Activated naive CD8-positive, alpha-beta T cell (primary cell): ENCODE data around the gene PMS1.
"Not testable (repeated sequence)": the region's sequence is repeated elsewhere in the genome, so short reads cannot be mapped to it uniquely, and the experiment has no call there.

Experiments
- H3K27ac Mint-ChIP-seq: one replicate; pipeline ENCODE4 v1.8.0; 2021; ENCODE audit warnings: mixed read lengths
- H3K27me3 Mint-ChIP-seq: one replicate; pipeline ENCODE4 v1.8.0; 2021; ENCODE audit warnings: mixed read lengths
- H3K36me3 Mint-ChIP-seq: one replicate; pipeline ENCODE4 v1.8.0; 2021; ENCODE audit warnings: mixed read lengths
- H3K4me1 Mint-ChIP-seq: one replicate; pipeline ENCODE4 v1.8.0; 2021; ENCODE audit warnings: low read depth, mixed read lengths
- H3K4me3 Mint-ChIP-seq: one replicate; pipeline ENCODE4 v1.8.0; 2021; ENCODE audit warnings: mild to moderate bottlenecking, mixed read lengths
- H3K9me3 Mint-ChIP-seq: one replicate; pipeline ENCODE4 v1.8.0; 2021; ENCODE audit warnings: low read depth, mixed read lengths

The PMS1 gene

DNA sequence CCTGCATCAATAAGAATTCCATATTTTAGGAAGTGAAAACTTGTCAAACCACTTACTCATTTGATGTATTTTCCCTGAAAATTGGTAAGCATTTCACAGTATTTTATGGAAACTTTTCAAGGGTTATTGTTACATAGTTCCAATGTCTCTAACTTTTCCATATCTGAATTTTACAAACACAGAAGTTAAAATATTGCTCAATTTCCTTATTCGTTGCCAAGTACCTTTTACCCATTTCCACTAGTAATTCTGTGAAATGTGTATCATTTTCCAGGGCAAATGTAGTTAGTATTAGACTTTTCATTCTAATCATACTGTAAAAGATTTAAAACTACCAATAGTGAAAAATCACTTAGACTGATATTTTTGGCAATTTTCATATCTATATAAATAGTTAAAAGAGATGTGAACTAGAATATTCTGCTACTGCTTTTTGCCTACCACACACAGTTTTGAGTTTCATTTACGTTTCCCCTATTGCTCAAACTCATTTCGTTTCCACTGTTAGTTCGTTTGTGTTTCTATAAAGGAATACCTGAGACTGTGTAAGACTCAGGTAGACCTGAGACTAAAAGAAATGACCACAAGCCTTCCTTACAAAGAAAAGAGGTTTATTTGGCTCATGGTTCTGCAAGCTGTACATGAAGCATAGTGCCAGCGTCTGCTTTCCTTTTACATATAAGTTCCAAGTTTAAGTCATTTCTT is 86.3 kb downstream of the PMS1 start:
- H3K4me3 Mint-ChIP-seq = no peak overlapping the region
- H3K36me3 Mint-ChIP-seq = peaks cover 24% of the 10 kb centered on the region

DNA sequence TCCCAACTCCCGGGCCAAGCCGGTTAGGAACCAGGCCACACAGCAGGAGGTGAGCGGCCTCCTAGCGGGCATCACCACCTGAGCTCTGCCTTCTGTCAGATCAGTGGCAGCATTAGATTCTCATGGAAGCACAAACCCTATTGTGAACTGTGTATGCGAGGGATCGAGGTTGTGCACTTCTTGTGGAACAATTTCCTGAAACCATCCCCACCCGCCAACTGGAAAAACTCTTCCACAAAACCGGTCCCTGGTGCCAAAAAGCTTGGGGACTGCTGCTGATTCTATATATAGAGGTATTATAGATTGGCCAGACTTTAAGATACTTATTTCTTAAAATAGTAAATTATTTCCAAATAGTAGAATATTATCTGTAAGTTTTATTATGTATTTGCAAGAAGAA is 89.4 kb downstream of the PMS1 start:
- peaks cover 29% of the 10 kb centered on the region for H3K36me3 Mint-ChIP-seq
- H3K27ac Mint-ChIP-seq = no peak overlapping the region
- peaks cover 3% of the 10 kb centered on the region for H3K9me3 Mint-ChIP-seq
- no peak overlapping the region for H3K4me3 Mint-ChIP-seq
- peaks cover 13% of the 10 kb centered on the region for H3K4me1 Mint-ChIP-seq
- no peaks in the 10 kb centered on the region for H3K27me3 Mint-ChIP-seq

More for the DNA sequence above, 86.3 kb downstream of the PMS1 start:
- H3K4me1 Mint-ChIP-seq = peaks cover 13% of the 10 kb centered on the region
- peaks cover 3% of the 10 kb centered on the region for H3K9me3 Mint-ChIP-seq
- no peak overlapping the region for H3K27ac Mint-ChIP-seq
- no peaks in the 10 kb centered on the region for H3K27me3 Mint-ChIP-seq

DNA sequence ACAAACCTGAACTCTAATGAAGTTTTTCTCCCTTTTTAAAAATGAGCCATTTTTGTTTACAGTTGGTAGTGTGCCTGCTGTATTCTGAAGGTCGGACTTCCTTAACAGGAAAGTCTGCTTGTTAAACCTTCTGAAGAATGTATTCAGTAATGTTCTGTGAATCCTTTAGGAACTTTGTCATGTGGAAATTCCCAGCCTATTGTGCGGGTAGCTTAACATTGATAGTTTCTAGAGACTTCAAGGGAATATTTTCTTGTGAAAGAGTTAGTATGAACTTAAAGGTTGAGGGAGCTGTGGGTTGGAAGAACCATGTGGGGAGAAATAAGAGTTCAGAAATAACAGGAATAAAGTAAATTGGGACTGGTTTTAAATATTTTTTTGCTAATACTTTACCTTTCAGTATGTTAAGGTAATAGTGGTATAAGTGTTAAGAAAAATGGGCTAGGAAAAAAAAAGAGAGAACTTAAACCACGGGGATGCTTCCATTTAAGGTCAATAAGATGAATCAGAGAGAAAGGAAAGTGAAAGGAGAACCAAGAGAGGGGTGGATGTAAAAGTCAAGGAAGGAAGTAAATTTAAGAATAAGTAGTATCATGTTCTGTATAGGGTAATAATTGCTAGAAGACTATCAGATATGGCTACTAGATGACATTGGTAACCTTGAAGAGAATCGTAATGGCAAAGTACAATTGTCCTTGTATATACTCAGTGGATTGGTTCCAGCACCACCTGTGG is 90.5 kb downstream of the PMS1 start:
- Mint-ChIP-seq H3K27me3 (no peaks in the 10 kb centered on the region), H3K4me1 (peaks cover 13% of the 10 kb centered on the region), H3K4me3 (no peak overlapping the region), H3K9me3 (peaks cover 3% of the 10 kb centered on the region), H3K36me3 (peaks cover 29% of the 10 kb centered on the region), H3K27ac (no peak overlapping the region)

DNA sequence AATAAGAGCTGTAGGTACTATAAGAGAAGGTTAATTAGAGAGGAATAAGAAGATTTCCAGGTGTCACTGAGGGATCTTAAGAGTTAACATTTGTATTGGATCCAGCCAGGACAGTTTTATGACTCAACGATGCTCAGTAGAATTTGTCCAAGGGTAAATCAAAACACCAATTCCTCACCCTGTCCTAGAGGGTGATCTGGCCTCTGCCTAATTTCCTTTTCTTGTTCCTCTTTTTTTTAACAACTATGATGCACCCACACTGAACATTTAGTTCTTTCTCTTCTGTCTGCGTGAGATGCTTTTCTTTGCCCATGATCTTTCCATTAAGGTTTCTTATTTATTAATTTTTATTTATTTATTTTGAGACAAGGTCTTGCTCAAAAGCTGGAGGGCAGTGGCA is 92.0 kb downstream of the PMS1 start:
- H3K27me3 Mint-ChIP-seq = no peaks in the 10 kb centered on the region
- H3K27ac Mint-ChIP-seq = no peak overlapping the region

DNA sequence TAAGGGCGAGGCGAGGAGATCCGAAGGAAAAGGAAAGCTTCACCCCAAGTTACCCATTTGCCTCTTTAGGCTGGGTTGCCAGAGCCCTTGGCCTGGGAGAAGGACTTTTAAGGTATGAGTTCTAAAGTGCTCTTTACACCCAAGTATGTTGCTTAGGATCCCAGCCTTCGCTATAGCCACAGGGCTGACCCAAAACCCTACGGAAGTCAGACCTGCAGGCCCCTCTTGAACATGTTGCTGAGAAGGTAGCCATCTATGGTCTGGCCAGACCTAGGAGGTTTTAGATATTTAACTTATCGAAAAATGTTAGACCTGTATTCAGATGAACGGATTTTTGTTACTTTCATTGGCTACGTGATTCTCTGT is 95.4 kb downstream of the PMS1 start:
- peaks cover 19% of the 10 kb centered on the region for H3K36me3 Mint-ChIP-seq
- H3K4me1 Mint-ChIP-seq = peaks cover 7% of the 10 kb centered on the region
- H3K27me3 Mint-ChIP-seq = no peaks in the 10 kb centered on the region
- H3K27ac Mint-ChIP-seq = no peak overlapping the region
- no peak overlapping the region for H3K4me3 Mint-ChIP-seq
- peaks cover 3% of the 10 kb centered on the region for H3K9me3 Mint-ChIP-seq

More for the DNA sequence above, 92.0 kb downstream of the PMS1 start:
- Mint-ChIP-seq H3K4me3 (no peak overlapping the region), H3K4me1 (peaks cover 13% of the 10 kb centered on the region), H3K36me3 (peaks cover 27% of the 10 kb centered on the region), H3K9me3 (peaks cover 3% of the 10 kb centered on the region)

DNA sequence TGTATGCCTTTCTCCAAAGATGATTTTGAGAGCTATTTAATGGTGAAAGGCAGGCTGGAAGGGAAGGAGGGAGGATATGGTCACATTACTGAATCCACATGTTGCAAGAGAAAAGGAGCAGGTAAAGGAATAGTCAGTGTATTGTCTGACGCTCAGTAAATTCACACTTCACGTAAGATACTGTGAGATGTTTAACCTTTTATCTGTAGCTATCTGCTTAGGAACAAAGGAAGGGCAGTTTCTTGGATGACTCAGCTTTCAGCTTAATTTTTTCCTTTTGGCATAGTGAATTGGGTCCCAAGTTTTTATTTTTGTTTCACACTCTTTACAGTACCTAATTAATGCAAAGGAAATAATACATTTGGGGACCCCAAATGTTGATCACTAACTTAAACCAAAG is 96.2 kb downstream of the PMS1 start:
- no peaks in the 10 kb centered on the region for H3K27me3 Mint-ChIP-seq
- H3K9me3 Mint-ChIP-seq = peaks cover under 1% of the 10 kb centered on the region
- no peak overlapping the region for H3K27ac Mint-ChIP-seq
- peaks cover under 1% of the 10 kb centered on the region for H3K4me1 Mint-ChIP-seq
- no peak overlapping the region for H3K4me3 Mint-ChIP-seq
- H3K36me3 Mint-ChIP-seq = peaks cover 11% of the 10 kb centered on the region

DNA sequence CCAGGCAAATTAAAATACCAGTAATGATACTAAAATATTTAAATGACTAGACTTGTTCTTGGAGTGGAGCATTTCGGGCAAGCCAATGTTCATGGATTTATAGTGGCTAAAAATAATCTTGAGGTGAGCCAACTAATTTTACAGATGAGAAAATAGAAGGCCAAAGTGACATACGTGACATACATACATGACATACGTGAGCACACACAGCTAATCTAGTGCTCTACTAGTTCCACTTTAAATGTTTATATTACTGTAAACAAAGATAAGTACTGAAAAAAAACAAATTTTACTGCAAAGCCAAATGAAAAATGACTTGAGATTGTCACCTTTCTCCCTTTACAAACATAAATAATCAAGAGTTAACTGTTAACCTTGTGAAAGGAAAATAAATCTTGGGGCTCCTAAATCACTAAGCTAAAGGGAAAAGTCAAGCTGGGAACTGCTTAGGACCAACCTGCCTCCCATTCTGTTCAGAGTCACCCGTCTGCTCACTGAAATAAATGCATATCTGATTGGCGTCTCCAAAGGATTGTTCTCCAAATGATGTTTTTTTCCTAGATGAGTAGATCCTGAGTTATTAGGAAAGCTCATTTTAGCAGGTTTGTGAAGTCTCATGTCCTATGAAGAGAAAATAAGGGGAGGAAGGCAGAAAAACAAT is 96.7 kb downstream of the PMS1 start:
- Mint-ChIP-seq H3K36me3 (peaks cover 10% of the 10 kb centered on the region), H3K4me3 (no peak overlapping the region), H3K4me1 (no peaks in the 10 kb centered on the region), H3K27ac (no peak overlapping the region), H3K27me3 (no peaks in the 10 kb centered on the region), H3K9me3 (no peaks in the 10 kb centered on the region)

DNA sequence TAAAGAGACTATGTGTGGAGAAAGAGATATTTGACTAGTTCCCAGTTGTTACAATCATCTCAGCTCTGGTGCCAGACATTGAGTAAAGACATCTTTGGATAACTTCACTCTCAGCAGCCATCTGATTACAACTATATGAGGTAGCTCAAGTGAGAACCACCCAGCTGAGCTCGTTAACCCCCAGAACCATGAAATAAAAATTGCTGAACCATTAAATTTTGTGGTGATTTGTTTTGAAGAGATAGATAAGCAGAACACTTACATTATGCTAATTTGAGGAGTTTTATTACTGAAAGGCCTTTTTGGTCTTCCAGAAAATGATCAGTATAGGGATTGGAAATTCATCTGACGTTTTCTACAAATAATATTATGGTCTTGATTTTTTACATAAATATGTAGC is 101.1 kb downstream of the PMS1 start:
- peaks cover 8% of the 10 kb centered on the region for H3K27me3 Mint-ChIP-seq
- peaks cover 4% of the 10 kb centered on the region for H3K9me3 Mint-ChIP-seq
- no peaks in the 10 kb centered on the region for H3K4me1 Mint-ChIP-seq
- no peak overlapping the region for H3K27ac Mint-ChIP-seq
- H3K4me3 Mint-ChIP-seq = no peak overlapping the region
- H3K36me3 Mint-ChIP-seq = peaks cover 3% of the 10 kb centered on the region

DNA sequence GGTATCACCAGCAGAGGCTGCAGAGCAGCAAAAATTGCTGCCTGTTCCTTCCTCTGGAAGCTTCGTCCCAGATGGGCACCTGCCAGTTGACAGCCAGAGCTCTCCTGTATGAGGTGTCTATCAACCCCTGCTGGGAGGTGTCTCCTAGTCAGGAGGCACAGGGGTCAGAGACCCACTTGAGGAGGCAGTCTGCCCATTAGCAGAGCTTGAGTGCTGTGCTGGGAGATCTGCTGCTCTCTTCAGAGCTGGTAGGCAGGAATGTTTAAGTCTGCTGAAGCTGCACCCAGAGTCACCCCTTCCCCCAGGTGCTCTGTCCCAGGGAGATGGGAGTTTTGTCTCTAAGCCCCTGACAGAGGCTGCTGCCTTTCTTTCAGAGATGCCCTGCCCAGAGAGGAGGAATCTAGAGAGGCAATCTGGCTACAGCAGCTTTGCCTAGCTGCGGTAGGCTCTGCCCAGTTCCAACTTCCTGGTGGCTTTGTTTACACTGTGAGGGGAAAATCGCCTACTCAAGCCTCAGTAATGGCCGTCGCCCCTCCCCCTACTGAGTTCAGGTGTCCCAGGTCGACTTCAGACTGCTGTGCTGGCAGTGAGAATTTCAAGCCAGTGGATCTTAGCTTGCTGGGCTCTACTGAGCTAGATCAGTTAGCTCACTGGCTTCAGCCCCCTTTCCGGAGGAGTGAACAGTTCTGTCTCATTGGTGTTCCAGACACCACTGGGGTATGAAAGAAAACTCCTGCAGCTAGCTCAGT is 108.5 kb downstream of the PMS1 start:
- H3K4me1 Mint-ChIP-seq, H3K27me3 Mint-ChIP-seq, H3K27ac Mint-ChIP-seq, H3K9me3 Mint-ChIP-seq, H3K36me3 Mint-ChIP-seq, H3K4me3 Mint-ChIP-seq: not testable (repeated sequence)

DNA sequence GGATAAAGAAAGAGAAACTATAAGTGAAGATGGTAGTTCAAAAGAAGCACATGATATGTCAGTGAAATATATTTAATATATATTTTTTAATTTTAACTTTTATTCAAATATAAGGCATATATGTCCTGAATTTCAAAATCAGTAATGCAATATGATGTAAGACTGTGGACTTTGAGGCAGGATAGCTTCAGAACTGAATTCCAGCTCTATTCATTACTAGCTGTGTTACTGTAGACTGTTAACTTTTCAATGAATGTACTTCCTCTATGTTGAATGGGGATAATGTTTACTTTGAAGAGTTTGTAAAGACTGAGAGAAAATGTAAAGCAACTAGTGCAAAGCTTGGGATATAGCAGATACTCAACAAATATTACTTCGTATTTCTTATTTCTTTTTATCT is 112.6 kb downstream of the PMS1 start:
- no peak overlapping the region for H3K27ac Mint-ChIP-seq
- no peak overlapping the region for H3K4me3 Mint-ChIP-seq
- H3K36me3 Mint-ChIP-seq = no peaks in the 10 kb centered on the region
- no peaks in the 10 kb centered on the region for H3K9me3 Mint-ChIP-seq
- peaks cover 1% of the 10 kb centered on the region for H3K27me3 Mint-ChIP-seq
- no peaks in the 10 kb centered on the region for H3K4me1 Mint-ChIP-seq

DNA sequence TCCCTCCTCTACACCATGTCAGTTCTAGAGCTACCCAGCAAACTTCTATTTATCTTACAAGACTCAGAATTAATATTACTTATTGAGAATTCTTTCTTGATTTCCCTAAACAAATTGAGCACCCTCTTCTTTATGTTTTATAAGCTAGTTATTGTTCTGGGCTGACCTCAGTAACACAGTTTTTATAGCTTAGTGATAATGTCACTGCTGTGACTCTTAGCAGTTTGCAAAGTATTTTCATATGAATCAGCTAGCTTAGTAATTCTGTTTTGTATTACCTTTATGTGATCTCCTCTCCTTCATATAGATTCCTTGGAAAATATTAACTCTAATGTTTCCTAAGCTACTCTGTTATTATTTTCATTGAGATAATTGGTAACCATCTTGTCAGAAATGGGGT is 114.9 kb downstream of the PMS1 start:
- Mint-ChIP-seq H3K4me1 (no peaks in the 10 kb centered on the region), H3K9me3 (no peaks in the 10 kb centered on the region), H3K4me3 (no peak overlapping the region), H3K27ac (no peak overlapping the region), H3K36me3 (no peaks in the 10 kb centered on the region), H3K27me3 (peaks cover 1% of the 10 kb centered on the region)

DNA sequence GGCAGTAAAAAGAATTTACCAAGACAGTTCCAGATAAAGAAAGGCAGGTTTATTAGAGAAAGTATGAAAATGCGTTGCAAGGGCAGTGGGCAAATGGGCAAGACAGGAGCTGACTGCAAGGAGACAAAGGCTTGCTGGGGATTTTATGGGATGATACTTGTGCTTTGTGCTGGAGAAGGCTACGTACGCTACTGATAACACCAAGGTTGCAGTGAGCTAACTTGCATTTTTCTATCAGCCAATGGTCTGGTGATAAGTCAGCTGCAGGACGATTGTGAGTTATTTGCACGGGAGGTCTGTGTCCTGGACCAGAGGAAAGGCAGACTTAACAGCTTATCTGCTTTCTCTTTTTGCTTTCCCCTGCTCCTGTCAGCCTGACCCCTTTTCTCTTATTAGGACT is 116.5 kb downstream of the PMS1 start:
- peaks cover 1% of the 10 kb centered on the region for H3K27me3 Mint-ChIP-seq
- H3K4me1 Mint-ChIP-seq = no peaks in the 10 kb centered on the region
- H3K36me3 Mint-ChIP-seq = no peaks in the 10 kb centered on the region
- H3K27ac Mint-ChIP-seq = no peak overlapping the region
- H3K9me3 Mint-ChIP-seq = no peaks in the 10 kb centered on the region
- H3K4me3 Mint-ChIP-seq = no peak overlapping the region

DNA sequence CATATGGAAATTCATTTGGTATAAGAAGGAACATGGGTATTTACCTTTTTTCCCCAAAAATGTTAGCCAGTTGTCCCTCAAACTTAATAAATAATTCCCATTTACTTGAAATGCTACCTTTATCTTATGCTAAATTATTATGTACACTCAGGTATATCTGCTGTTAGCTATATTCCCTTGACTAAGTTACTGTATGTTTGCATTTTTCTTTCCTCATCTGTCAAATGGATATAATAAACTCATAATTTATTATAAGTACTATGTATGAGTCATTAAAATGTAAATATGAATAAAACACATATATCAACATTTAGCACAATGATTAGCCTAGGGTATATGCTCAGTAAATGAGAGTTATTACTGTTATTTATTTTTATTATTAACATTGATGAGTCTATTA is 117.4 kb downstream of the PMS1 start:
- Mint-ChIP-seq H3K9me3 (no peaks in the 10 kb centered on the region), H3K36me3 (no peaks in the 10 kb centered on the region), H3K4me1 (no peaks in the 10 kb centered on the region)

DNA sequence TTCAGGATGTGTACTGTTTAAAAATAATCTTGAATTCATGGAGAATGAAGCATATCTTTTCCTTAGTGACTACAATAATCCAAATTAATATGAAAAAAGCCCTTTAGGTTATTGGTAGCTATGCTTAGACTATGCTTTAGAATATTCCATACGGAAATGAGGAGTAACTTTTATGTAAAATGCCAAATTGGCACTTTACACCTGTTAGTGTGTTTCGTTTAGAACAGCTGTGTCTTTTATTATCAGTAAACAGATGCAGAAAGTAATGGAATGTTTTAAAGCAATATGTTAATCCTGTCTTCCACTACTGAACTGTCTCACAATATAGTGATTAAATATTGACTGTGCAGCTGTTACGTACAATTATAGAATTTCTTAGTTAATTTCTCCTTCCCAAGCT is 129.6 kb downstream of the PMS1 start:
- Mint-ChIP-seq H3K36me3 (no peaks in the 10 kb centered on the region), H3K27ac (no peak overlapping the region), H3K9me3 (peaks cover under 1% of the 10 kb centered on the region), H3K4me1 (no peaks in the 10 kb centered on the region), H3K4me3 (no peak overlapping the region), H3K27me3 (peaks cover 8% of the 10 kb centered on the region)

More for the DNA sequence above, 117.4 kb downstream of the PMS1 start:
- no peak overlapping the region for H3K4me3 Mint-ChIP-seq
- H3K27me3 Mint-ChIP-seq = peaks cover 1% of the 10 kb centered on the region
- no peak overlapping the region for H3K27ac Mint-ChIP-seq

DNA sequence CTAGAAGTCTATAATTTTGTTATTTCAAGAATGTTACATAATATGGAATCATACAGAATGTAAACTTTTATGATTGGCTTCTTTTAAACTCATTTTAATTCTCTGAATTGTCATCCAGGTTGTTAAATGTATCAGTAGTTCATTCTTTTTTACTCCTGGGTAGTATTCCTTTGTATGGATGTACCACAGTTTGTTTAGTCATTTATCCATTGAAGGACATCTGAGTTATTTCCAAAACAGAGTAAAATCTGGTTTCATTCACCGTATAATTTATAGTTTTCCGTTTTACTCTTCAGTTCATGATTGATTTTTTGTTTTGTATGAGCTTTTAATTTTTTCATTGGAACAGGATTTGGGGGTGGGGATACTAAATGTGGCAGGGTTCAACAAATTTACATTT is 132.4 kb downstream of the PMS1 start:
- H3K27ac Mint-ChIP-seq = no peak overlapping the region
- no peaks in the 10 kb centered on the region for H3K4me1 Mint-ChIP-seq
- no peaks in the 10 kb centered on the region for H3K36me3 Mint-ChIP-seq
- H3K27me3 Mint-ChIP-seq = peaks cover 16% of the 10 kb centered on the region
- H3K9me3 Mint-ChIP-seq = no peaks in the 10 kb centered on the region
- no peak overlapping the region for H3K4me3 Mint-ChIP-seq
